GM11168 (cell line): ENCODE results near the gene APPL2.

Source experiments
- in situ Hi-C: fragments of 300-500 bp; cut with MboI; formaldehyde crosslinking; loops from one replicate; pipeline ENCODE4 v1.12.0; 2022; ENCODE audit warnings: low sequenced_read_pairs; ENCODE audit not compliant: unreplicated experiment

APPL2 gene

GRCh38 chr12:105157606-105158005 is 78.4 kb downstream of the APPL2 start:
- in situ Hi-C loops = no loop called here

- in situ Hi-C loops = no loop called here
Measured at GRCh38 chr12:105156260-105156659, 79.7 kb downstream of the APPL2 start.

GRCh38 chr12:105142259-105142658 is 93.7 kb downstream of the APPL2 start:
- in situ Hi-C loops = no loop called here

GRCh38 chr12:105141320-105141922 is 94.6 kb downstream of the APPL2 start:
- in situ Hi-C loops = no loop called here

- in situ Hi-C loops = no loop called here
Measured at GRCh38 chr12:105138248-105138647, 97.7 kb downstream of the APPL2 start.
